Stomach (tissue), 19 donors: ENCODE data around the gene TTC24. TPM values are rescaled to one million over a fixed set of nuclear protein-coding genes. Genes with fewer than 3 reads are reported as not detected.

Experiments
- DNase-seq, 2 donors: peaks; one replicate each; pipeline versions ENCODE4 v3.0.0 to v3.0.0-alpha.2; 2013 to 2019
- H3K27ac ChIP-seq, 5 donors: fragments of 200-600 bp in 4 of 5; sonication (generic) in 4 of 5; one replicate each; pipeline ENCODE4 v1.5.1; 2013 to 2019; ENCODE audit warnings: mild to moderate bottlenecking in 1 of 5, moderate library complexity in 1 of 5
- H3K27me3 ChIP-seq, 3 donors: fragments of 200-600 bp; sonication (generic); one replicate each; pipeline ENCODE4 v1.5.1; 2017 to 2019; ENCODE audit warnings: mixed run types in 1 of 3
- H3K36me3 ChIP-seq, 4 donors: fragments of 200-600 bp; sonication (generic); 1 replicate in 3 of 4; 2 replicates in 1 of 4; pipeline ENCODE4 v1.5.1; 2016 to 2019
- H3K4me1 ChIP-seq, 4 donors: fragments of 200-600 bp; sonication (generic); one replicate each; pipeline ENCODE4 v1.5.1; 2016 to 2019
- H3K4me3 ChIP-seq, 4 donors: fragments of 200-600 bp; sonication (generic) in 3 of 4; one replicate each; pipeline ENCODE4 v1.5.1; 2016 to 2019; ENCODE audit warnings: mild to moderate bottlenecking in 1 of 4
- H3K9me3 ChIP-seq, 4 donors: fragments of 200-600 bp; sonication (generic); one replicate each; pipeline ENCODE4 v1.5.1; 2016 to 2019
- EP300 ChIP-seq: sonication (generic); formaldehyde crosslinking; IDR thresholded peaks from one replicate; pipeline ENCODE4 v1.6.1; 2017; ENCODE audit warnings: antibody characterized with exemption
- POLR2A ChIP-seq, 4 donors: fragments of 450-650 bp; IDR thresholded peaks; one replicate each; pipeline ENCODE4 v1.6.1; 2016; ENCODE audit warnings: antibody characterized with exemption in 4 of 4, control low read depth in 2 of 4, mild to moderate bottlenecking in 1 of 4, moderate library complexity in 1 of 4
- POLR2AphosphoS5 ChIP-seq, 3 donors: sonication (generic); formaldehyde crosslinking; IDR thresholded peaks; one replicate each; pipeline ENCODE4 v1.6.1; 2016; ENCODE audit warnings: antibody characterized with exemption in 3 of 3
- WGBS, 5 donors: extraction: QIAGEN DNeasy Blood & Tissue Kit in 3 of 5; methylation state at CpG; one replicate each; pipeline versions ENCODE4 v1.1.5 to v1.1.7; 2013 to 2018; 5-methylcytosine and 5-hydroxymethylcytosine counted together
- intact Hi-C: fragments of 100-400 bp; cut with DNase I; formaldehyde crosslinking; loops from one replicate; pipeline ENCODE4 v1.15.1; 2023; ENCODE audit warnings: low total_unique reads
- long read RNA-seq, 10 donors: transcript quantifications; one replicate each; lab custom pipeline, GENCODE V29; 2026
- polyA plus RNA-seq, 3 donors: library from polyadenylated mRNA; stranded (reverse); fragments of 200-250 nt; gene quantifications; one replicate each; pipeline ENCODE4 v1.2.3, GENCODE V29; 2013
- total RNA-seq, 5 donors: library from RNA; depleted of rRNA; stranded (reverse); fragments of >200 nt; gene quantifications; one replicate each; pipeline versions ENCODE4 v1.1.0 to v1.2.3, GENCODE V29; 2014 to 2016
- TF ChIP-seq, protein P1 (sequence below), 7 experiments: fragments of 450-650 bp in 4 of 7; fragments of 200-600 bp in 3 of 7; sonication (generic) in 3 of 7; IDR thresholded peaks; one replicate each; pipeline ENCODE4 v1.5.1; 2016 to 2019; ENCODE audit warnings: antibody characterized with exemption in 7 of 7, control low read depth in 2 of 7, mild to moderate bottlenecking in 1 of 7
- donor health status: healthy with polysubstance abuse.
- donor health status: Bipolar disorder and iron deficiency.
- donor health status: healthy.

The TTC24 gene
- total RNA-seq (under 1 TPM in 1 of 5 donors, not detected in 4; 0.55 TPM), polyA plus RNA-seq (not detected)
- long read RNA-seq, donor 1 = 0 reads
- long read RNA-seq, donor 2 = 0 reads
- long read RNA-seq, donor 3 = 0 reads
- long read RNA-seq, donor 4 = 0 reads
- long read RNA-seq, donor 5 = 0 reads
- long read RNA-seq, donor 6 = 0 reads
- long read RNA-seq, donor 7 = 0 reads
- long read RNA-seq, donor 8 = 0 reads
- long read RNA-seq, donor 9 = 0 reads
- long read RNA-seq, donor 10 = 0 reads

DNA sequence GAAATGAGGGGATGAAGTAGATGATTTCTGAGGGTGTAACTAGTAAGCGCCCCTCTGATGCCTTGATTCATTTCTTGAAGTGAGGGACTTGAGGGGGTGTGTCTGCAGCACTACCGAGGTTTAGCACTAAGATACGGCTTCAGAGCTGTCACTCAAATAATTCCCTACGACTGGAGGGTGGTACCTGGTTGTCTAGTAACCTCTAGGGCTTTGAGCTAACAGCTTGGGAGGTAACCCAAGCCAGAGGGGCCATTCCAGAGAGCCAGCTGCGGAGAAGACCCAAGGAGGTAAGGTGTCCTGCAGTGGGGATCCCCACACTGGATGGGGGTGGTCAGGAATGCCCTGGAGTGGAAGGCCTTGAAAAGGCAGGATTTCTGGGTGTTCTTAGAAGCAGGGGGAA, at the start of gene TTC24:
Gene TTC24 (plus strand): TSS at position 252 of the 400 bp plus-strand sequence. CDS start 1,642 bp downstream, outside the sequence.
- DNase-seq = no peak
- H3K4me1 ChIP-seq = peaks cover 0 to 9% (median 8%) of the 10 kb centered on the region in 4 donors
- intact Hi-C loops = no loop called here
- H3K36me3 ChIP-seq = no peaks in the 10 kb centered on the region
- H3K4me3 ChIP-seq = no peak within 1 kb of the TSS
- TF ChIP-seq EP300 = no peak
- TF ChIP-seq, protein P1, sequence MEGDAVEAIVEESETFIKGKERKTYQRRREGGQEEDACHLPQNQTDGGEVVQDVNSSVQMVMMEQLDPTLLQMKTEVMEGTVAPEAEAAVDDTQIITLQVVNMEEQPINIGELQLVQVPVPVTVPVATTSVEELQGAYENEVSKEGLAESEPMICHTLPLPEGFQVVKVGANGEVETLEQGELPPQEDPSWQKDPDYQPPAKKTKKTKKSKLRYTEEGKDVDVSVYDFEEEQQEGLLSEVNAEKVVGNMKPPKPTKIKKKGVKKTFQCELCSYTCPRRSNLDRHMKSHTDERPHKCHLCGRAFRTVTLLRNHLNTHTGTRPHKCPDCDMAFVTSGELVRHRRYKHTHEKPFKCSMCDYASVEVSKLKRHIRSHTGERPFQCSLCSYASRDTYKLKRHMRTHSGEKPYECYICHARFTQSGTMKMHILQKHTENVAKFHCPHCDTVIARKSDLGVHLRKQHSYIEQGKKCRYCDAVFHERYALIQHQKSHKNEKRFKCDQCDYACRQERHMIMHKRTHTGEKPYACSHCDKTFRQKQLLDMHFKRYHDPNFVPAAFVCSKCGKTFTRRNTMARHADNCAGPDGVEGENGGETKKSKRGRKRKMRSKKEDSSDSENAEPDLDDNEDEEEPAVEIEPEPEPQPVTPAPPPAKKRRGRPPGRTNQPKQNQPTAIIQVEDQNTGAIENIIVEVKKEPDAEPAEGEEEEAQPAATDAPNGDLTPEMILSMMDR (IDR thresholded peaks at IDR 0.05) = no peak
- no peak for TF ChIP-seq POLR2AphosphoS5 (IDR thresholded peaks at IDR 0.05)
- TF ChIP-seq POLR2A (IDR thresholded peaks at IDR 0.05) = no peak
- no peaks in the 10 kb centered on the region for H3K27me3 ChIP-seq
- H3K27ac ChIP-seq = peak within 1 kb of the TSS in 1 of 5 donors; percentile 74
- no peaks in the 10 kb centered on the region for H3K9me3 ChIP-seq
- 76 to 86% (median 80%) methylated on average over 5 of the region's 5 CpGs for WGBS, 5 donors

DNA sequence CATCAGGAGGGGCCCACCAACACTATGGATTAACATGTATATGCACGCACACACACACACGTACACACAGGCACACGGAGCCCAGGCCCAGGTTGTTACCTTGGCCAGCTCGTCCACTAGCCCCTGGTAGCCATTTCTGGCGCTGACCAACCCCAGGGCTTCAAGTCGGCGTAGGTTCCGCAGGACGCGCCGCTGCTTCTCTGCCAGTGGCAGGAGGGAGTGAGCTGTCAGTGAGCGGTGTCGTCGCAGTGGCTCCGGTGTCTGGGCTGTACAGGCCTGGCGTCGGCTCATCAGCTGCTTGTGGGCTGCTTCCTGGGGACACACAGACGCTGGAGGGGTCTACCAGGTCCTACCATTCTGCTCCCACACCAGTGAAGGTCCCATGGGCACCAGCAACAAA, 49.5 kb upstream of the TTC24 start:
- Histone ChIP-seq H3K9me3 (no peaks in the 10 kb centered on the region), H3K27ac (no peak overlapping the region), H3K27me3 (no peaks in the 10 kb centered on the region), H3K4me1 (peaks cover 0 to 4% (median 2%) of the 10 kb centered on the region in 4 donors), H3K4me3 (no peak overlapping the region), H3K36me3 (peaks cover 0 to 44% (median 0%) of the 10 kb centered on the region in 4 donors)
- TF ChIP-seq, protein P1 (IDR thresholded peaks at IDR 0.05) = no peak
- TF ChIP-seq EP300 = no peak
- no peak for TF ChIP-seq POLR2A (IDR thresholded peaks at IDR 0.05)
- TF ChIP-seq POLR2AphosphoS5 (IDR thresholded peaks at IDR 0.05) = no peak
- intact Hi-C loops = no loop called here
- 92 to 97% (median 96%) methylated on average over 15 to 18 of the region's 18 CpGs for WGBS, 5 donors
- DNase-seq = no peak

DNA sequence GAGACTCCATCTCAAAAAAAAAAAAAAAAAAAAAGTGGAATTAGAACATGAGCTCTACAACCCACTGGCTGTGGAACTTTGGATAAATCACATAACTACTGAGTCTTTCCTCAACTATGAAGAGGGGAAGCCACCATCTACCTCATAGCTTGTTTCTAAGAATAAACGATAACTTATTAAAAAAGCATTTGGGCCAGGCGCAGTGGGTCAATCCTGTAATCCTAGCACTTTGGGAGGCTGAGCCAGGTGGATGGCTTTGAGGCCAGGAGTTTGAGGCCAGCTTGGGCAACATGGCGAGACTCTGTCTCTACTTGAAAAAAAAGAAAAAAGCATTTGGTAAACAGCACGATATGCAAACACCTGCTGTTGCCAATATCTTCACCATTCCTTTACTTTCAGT, 47.1 kb upstream of the TTC24 start:
- Histone ChIP-seq H3K27me3 (no peaks in the 10 kb centered on the region), H3K27ac (no peak overlapping the region), H3K4me1 (no peaks in the 10 kb centered on the region), H3K9me3 (no peaks in the 10 kb centered on the region), H3K36me3 (peaks cover 0 to 57% (median 0%) of the 10 kb centered on the region in 4 donors), H3K4me3 (no peak overlapping the region)
- TF ChIP-seq EP300 (no peak), POLR2A (IDR thresholded peaks at IDR 0.05) (no peak), POLR2AphosphoS5 (IDR thresholded peaks at IDR 0.05) (no peak)
- TF ChIP-seq, protein P1 (IDR thresholded peaks at IDR 0.05) = no peak
- intact Hi-C loops = no loop called here
- WGBS, 5 donors = 83 to 97% (median 87%) methylated on average over 4 of the region's 4 CpGs
- DNase-seq = no peak

DNA sequence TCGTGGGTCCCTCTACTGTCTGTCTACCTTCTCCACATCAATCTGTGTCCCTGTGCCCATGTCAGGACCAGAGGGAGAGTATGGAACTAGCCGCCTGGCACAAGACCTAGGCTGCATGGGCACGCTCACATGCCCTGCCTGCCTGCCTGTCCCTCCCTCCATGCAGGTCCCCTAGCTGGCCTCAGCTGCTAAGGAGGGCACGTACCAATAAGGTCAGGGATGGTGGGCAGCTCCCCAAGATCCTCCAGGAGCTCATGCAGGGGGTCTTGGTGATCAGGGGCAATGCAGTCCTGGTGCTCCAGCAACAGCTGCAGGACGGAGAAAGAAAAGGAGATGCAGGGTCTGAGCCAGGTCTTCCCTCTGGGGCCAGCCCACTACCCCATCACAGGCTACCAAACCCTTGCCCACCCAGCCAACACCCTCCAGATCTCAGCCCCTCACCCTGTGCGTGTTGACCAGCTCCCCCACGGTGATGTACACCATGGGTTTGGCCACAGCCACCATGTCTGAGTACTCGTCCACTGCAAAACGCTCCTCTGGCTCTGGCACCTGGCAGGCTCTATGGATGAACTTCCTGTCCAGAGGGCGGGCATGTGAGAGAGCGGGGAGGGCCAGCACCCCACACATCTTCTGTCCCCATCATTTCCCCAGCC, 45.8 kb upstream of the TTC24 start:
- no peaks in the 10 kb centered on the region for H3K4me1 ChIP-seq
- no peaks in the 10 kb centered on the region for H3K27me3 ChIP-seq
- H3K27ac ChIP-seq = no peak overlapping the region
- no peak for TF ChIP-seq EP300
- TF ChIP-seq, protein P1 (IDR thresholded peaks at IDR 0.05) = no peak
- no peak for TF ChIP-seq POLR2A (IDR thresholded peaks at IDR 0.05)
- TF ChIP-seq POLR2AphosphoS5 (IDR thresholded peaks at IDR 0.05) = no peak
- WGBS, 5 donors = 85 to 92% (median 89%) methylated on average over 10 to 11 of the region's 11 CpGs
- no peaks in the 10 kb centered on the region for H3K9me3 ChIP-seq
- H3K4me3 ChIP-seq = no peak overlapping the region
- intact Hi-C loops = no loop called here
- DNase-seq = no peak
- H3K36me3 ChIP-seq = peaks cover 0 to 51% (median 0%) of the 10 kb centered on the region in 4 donors
